Glomerular visceral epithelial cell (primary cell): ENCODE measurements around the gene TMEM19.
A peak's percentile ranks its signal among the peaks of the same experiment; 100 is the strongest.
"Not testable (repeated sequence)": the region's sequence is repeated elsewhere in the genome, so short reads cannot be mapped to it uniquely, and the experiment has no call there.

Experiments used
- DNase-seq: peaks from one replicate; pipeline ENCODE4 v3.0.0-alpha.2; 2016; ENCODE audit errors: extremely low spot score

Gene TMEM19

DNA sequence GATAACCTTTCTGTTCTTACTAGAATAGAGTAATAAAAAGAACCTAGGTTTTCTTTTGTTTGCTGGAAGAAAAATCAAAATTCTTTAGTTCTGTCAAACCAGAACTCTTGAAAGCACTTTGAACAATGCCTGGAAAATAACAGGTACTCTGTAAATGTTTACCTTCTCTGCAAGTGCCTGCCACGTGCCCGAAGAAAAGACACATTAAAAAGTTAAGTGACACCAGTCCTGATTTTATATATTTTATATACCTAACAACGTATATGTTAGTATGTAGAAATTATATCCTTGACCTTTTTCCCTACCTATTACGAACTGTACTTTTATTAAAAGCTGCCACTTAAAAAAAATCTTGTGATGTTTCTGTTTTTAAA is 20.8 kb upstream of the TMEM19 start:
- no peak for DNase-seq

DNA sequence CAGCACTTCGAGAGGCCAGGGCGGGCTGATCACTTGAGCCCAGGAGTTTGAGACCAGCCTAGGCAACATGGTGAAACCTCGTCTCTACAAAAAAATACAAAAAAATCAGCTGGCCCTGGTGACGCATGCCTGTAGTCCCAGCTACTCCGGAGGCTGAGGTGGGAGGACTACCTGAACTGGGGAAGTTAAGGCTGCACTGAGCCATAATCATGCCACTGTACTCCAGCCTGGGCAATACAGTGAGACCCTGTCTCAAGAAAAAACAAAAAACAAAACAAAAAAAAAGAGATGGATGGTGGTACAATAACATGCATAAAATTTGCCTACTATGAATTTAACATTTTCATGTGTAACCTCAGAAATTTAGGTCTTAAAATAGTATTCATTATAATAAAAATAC is 19.6 kb upstream of the TMEM19 start:
- DNase-seq = no peak

DNA sequence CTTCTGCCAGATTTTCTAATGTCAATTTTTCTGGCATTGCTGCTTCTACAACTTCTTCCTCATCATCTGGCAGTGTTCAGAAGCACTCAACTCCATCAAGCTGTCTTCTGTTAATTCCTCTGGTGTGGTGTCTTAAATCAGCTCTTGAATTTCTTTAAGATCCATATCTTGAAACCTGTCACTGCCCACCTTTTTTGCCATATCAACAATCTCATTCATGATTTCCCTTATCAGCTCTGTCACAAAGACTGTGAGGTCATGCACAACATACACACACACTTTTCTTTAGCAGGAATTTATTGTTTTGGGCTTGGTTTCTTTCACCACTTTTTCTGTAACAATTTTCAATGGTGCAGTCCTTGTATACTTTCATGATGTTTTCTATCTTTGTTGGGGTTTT is 14.6 kb upstream of the TMEM19 start:
- DNase-seq = no peak

DNA sequence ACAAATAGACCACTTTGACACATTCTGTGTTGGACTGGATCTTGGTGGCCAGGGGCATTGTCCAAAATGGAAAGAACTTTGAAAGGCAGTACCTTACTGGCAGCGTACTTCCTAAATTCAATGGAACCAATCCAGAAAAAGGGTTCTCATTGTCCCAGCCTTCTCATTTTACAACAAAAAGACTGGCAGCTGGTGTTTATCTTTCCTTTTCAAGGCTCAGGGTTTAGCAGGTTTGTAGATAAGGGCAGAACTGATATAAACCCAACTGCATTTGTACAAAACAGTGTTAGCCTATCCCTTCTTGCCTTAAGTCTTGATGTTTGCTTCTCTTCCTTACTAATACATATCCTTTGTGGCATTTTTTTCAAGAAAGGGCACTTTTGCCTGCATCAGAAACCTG is 14.1 kb upstream of the TMEM19 start:
- DNase-seq = no peak

DNA sequence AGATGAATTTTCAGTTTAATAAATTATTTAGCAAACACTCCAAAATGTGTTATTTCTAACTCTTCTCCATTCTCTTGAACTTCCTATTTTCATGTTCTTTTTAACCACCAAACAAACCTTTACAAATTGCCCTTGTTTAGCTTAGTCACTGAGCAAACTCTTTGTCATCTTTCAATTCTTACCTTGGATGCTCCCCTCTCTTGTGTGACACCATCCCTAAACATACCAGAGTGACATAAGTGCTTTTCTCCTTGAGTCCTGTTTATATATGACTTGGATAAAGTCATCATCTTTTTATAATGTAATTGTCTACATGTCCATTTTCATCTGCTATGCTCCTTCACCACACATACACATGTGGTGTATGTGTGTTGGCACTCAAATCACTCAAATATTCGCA is 3.4 kb upstream of the TMEM19 start:
- DNase-seq = no peak

DNA sequence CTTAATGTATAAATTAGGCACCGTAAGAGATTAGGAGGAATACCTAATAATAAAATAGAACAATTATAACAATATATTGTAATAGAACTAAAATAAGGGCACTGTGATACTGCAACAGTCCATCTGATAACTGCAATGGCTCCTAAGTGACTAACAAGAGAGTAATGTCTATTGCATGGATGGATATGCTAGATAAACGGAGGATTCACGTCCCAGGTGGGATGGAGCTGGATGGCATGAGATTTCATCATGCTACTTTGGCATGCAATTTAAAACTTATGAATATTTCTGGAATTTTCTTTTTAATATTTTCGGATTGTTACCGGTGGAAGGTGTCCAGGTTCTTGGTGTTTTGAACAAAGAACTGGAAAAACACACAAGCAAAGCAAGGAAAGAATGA is 2.2 kb upstream of the TMEM19 start:
- no peak for DNase-seq

DNA sequence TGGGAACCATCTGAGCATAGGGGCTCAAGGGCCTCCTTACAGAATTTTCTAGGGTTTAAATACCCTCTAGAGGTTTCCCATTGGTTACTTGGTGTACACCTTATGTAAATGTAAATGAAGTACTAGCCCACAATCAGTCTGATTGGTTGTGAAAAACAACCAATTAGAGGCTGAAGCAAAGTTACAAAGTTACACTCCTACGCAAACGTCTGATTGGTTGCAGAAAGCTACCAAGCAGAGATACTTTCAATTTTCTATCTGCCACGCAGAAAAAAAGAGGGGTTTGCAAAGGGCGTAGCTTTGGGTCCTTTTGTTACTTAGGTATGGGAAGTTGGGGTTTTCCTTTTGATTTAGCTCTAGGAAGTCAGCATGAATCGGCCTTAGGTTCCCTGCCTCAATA is 1.8 kb upstream of the TMEM19 start:
- no peak for DNase-seq

DNA sequence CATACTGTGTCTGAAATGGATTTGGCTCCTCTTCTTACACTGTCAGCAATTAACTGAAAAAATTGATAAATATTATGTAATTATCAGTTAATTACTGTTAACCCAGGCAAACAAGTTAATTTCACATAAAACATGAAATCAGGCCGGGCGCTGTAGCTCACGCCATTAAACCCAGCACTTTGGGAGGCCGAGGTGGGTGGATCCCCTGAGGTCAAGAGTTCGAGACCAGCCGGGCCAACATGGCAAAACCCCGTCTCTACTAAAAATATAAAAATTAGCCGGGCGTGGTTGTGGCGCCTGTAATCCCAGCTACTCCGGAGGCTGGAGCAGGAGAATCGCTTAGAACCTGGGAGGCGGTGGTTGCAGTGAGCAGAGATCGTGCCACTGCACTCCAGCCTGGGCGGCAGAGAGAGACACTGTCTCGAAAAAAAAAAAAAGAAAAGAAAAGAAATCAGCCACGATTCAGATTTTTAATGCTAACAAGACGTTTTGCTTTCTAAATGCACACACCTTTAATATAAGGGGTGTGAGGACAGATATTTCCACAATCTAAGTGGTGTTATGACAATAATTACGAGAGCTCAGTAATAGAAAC is 473 bp upstream of the TMEM19 start:
- DNase-seq = peak; percentile 9

DNA sequence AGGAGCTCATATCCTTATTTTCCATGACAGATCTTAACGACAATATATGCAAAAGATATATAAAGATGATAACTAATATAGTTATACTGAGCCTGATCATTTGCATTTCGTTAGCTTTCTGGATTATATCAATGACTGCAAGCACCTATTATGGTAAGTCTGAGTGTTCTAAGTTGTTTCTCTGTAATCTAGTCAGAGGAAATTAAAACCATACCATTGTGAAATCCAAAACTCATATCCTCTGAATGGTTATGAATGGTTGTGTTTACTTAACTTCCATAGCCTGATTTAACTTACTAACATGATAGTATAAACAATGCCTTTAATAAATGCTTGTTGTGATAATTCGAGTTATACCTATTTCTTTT is 760 bp downstream of the TMEM19 start:
- no peak for DNase-seq

DNA sequence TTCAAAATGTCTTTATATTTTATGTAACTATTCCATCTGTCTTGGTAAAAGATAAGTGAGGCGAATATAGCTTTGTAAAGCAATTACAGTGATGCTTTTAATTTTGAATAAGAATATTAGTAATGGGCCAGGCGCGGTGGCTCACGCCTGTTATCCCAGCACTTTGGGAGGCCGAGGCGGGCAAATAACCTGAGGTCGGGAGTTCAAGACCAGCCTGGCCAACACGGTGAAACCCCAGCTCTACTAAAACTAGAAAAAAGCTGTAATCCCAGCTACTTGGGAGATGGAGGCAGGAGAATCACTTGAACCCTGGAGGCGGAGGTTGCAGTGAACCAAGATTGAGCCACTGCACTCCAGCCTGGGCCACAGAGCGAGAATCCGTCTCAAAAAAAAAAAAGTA is 1.3 kb downstream of the TMEM19 start:
- not testable (repeated sequence) for DNase-seq

DNA sequence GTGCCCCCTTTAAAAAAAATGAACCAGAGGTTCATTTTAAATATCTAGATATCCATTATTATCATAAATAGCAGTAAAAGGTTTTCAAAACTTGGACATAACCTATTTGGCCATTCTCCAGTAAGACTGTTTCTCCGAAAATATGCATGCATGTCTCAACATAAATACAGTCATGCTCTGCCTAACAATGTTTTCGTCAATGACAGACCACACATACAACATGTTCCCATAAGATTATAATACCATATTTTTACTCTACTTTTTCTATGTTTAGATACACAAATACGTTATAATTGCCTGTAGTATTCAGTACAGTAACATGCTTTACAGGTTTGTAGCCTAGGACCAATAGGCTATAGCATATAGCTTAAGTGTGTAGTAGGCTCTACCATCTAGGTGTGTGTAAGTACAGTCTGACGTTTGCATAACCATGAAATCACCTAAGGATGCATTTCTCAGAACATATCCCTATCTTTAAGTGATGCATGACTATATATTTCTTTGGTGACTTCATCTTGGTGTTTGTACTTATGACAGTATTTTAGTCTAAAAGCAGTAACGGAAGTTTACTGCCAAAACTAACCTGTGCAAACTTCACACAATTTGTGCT is 3.2 kb downstream of the TMEM19 start:
- DNase-seq = no peak

DNA sequence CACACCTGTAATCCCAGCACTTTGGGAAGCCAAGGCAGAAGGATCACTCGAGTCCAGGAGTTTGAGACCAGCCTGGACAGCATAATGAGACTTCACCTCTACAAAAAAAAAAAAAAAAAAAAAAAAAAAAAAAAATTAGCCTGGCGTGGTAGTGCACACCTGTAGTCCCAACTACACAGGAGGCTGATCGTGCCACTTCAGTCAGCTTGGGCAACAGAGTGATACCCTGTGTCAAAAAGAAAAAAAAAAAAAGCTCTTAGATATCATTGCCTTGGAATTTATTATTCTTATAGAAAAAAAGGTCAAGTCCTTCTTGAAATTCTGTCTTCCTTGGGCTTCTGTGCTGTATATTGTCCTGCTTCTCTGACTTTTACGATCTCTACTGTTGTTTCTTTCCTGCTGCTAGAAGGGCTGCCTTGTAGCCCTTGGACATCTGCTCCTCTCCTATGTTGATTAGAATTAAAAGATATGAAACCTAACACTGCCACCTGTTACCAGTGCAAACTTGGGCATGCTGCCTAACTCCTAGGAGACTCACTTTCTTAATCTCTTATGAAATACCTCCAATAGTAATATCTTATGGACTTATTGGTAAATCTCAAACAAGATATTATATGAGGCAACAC is 5.7 kb downstream of the TMEM19 start:
- DNase-seq = no peak

DNA sequence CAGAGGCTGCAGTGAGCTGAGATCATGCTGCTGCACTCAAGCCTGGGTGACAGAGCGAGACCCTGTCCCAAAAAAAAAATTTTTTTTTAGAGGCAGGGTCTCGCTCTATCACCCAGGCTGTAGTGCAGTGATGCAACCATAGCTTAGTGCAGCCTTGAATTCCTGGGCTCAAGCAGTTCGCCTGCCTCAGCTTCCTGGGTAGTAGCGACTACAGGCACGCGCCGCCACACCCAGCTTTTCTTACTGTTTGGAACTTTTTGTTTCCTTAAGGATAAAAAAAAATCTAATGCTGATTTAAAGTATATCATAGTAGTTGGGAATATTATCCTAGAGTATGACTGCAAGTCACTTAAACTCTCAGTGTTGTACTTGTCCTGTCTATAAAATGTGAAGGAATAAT is 7.2 kb downstream of the TMEM19 start:
- no peak for DNase-seq

DNA sequence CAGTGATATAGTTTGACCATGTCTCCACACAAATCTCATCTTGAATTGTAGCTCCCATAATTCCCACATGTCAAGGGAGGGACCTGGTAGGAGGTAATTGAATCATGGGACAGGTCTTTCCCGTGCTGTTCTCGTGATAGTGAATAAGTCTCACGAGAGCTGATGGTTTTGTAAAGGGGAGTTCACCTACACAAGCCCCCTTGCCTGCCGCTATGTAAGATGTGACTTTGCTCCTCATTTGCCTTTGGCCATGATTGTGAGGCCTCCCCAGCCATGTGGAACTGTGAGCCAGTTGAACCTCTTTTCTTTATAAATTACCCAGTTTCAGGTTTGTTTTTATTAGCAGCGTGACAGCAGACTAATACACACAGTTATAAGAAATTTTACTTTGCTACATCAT is 7.8 kb downstream of the TMEM19 start:
- DNase-seq = not testable (repeated sequence)

DNA sequence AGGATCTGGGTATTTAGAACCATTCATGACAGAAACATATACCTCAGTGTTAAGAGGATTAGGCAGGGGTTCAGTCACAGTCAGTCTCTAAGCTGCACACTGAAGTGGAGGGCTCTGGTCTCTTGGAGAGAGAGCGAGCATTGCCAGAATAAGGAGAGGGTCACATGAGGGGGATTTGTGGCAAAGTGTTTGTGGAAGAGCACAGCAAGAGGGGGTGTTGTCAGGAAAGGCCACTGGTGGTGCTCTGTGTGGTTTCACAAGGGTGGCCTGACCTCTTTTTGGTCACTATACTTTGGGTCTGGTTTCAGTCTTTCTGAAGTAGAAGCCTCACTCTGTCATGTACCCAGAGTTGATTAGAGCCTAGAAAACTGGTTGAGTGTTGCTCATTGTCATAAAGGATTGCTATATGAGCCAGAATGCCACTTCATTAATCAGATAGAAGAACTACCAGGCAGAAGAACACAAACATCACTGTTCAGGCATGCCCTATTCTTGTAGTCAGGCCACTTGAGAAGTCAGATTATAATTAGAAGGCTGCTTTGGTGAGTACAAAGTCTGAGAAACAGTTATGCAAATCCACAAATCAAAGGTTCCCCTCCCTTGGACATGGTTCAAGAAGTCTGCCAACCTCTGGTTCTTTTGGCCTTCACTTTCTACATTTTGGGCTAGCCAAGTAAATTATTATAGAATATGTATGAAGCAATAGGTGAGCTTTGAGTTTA is 8.4 kb downstream of the TMEM19 start:
- no peak for DNase-seq

DNA sequence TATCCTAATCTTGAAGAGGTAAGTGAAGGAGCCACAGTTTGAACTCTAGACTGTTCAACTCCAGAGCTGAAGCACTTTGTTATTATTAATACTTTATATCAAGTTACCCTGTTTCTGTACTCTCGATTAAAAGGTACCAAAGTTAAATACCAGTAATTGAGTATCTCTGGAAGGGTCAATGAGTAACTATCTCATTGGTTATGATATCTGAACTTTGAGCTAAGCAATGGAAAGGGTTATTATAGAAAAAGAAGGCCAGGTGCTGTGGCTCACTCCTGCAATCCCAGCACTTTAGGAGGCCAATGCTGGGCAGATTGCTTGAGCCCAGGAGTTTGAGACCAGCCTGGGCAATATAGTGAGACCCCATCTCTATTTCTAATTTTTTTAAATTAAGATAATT is 9.9 kb downstream of the TMEM19 start:
- no peak for DNase-seq

DNA sequence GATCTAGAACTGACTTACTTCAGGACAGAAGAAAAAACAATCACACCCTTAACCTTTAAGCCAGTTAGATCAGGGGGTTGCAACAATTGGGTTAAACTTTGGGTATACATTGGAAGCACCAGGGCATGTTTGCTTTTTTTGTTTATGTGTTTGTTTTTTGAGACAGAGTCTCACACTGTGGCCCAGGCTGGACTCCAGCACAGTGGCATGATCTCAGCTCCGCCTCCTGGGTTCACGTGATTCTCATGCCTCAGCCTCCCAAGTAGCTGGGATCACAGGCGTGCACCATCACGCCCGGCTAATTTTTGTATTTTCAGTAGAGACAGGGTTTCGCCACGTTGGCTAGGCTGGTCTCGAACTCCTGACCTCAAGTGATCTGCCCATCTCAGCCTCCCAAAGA is 16.3 kb downstream of the TMEM19 start:
- DNase-seq = not testable (repeated sequence)

DNA sequence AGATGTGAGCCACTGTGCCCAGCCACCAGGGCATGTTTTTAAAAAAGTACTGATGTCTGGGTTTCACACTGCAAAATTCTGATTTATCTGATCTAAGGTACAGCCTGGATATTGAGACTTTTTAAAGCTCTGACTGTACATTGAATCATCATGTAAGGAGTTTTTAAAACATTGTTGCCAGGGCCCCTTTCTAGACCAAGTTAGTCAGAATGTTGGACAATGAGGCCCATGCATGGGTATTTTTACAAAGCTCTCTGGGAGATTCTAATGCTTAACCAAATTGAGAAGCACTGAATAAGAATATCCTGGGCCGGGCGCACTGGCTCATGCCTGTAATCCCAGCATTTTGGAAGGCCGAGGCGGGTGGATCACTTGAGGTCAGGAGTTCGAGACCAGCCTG is 16.7 kb downstream of the TMEM19 start:
- DNase-seq = no peak

DNA sequence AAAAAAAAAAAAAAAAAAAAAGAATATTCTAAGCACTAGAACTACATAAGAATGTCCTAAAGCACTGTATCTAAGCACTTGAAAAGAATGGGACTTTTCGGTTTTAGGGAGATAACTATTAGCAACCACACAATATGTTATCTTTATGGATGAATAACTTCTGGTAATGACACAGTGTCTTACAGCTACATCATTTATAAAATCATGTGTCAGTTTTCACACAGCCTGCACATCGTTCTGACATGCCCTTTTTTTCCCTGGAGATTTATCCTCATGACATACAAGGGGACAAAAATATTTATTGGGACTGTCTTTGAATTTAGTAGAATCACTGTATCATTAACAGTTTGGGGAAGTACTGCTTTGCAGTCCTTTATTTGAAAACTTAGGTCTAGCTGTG is 17.3 kb downstream of the TMEM19 start:
- DNase-seq = peak; percentile 46

DNA sequence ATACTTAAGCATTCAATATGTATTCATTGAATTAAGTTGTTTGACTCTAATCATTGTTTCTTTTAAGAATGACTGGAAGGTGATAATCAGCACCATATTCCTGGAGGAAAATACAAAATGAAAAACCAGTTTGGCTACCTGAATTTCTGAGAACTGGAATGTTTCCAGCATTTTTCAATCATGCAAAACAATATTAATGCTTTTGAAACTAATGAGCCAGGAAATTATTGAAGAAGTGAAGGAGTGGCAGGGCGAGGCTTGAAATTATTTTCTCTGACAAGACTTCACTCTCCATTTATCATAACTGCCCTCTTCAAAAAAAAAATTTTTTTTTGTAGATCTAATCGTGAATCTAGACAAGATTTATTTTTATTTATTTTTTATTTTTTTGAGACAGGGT is 19.0 kb downstream of the TMEM19 start:
- no peak for DNase-seq

DNA sequence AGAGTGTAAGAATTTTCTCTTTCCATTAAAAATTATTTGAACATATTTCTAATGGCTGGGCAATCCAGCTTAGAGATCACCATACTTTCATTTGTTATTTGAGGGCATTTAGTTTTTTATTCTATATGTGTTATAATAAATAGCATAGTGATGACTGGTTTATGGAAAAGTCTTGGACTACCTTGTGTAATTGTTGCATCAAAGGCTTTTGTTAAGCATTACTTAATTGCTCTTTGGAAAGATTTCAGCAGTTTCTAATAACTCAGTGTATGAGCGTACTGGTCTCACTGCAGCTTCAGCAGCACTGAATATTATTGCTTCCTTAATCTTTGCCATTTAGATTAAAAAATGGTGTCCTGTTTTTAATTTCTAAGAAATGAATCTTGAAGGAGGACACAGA is 22.8 kb downstream of the TMEM19 start:
- DNase-seq = no peak

DNA sequence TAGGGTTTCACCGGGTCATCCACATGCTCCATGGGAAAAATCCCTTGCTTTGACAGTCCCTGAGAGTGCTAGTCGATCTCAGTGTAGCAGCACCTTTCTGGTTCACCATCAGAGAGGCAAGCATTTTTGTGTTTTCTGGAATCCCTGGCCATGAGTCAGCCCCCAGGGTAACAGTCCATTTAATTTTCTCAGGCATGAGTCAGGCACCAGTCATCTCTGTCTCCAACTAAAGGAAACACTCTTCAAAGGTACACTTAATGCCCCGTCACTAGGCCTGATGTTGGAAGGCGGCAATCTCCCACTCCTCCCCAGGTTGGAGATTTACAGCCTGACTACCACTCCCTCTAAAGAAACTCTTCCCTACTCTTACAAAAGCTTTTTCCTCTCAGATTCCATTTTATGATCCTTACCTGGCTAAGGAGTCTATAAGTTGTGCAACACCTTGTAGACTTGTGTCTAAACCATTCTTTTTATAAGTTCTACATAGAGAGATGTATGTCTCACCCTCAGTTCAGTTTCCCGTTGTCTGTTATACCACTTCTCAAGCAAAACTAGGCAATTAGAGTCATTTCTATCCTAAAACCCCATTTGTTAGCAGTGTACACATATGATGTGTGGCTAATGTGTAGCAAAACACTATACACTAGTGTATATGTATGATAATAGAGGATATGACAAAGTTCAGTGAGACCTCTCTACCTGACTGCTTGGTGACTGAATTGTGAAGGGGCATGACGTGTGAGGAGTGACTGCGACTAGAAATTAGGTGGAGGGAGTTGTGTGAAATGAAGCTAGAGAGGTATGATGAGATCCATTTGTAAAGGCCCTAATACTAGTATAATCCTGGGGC is 24.6 kb downstream of the TMEM19 start:
- DNase-seq = peak; percentile 82
